HepG2 (cell line): ENCODE measurements around the gene RNF10. TPM values are rescaled to one million over a fixed set of nuclear protein-coding genes. Genes with fewer than 3 reads are reported as not detected.
A peak's percentile ranks its signal among the peaks of the same experiment; 100 is the strongest.

Source experiments
- CBX5 ChIP-seq: sonication (generic); formaldehyde crosslinking; IDR thresholded peaks from 2 replicates; pipeline ENCODE4 v1.4.0; 2020; ENCODE audit warnings: missing genetic modification reagents, borderline replicate concordance
- ERF ChIP-seq: IDR thresholded peaks from 2 replicates; pipeline ENCODE4 v1.6.1; 2018; ENCODE audit warnings: missing biosample characterization, missing genetic modification reagents
- FOXP1 ChIP-seq, 2 experiments: fragments of 450-650 bp in 1 of 2; IDR thresholded peaks; 2 replicates each; pipeline ENCODE4 v1.6.1; 2017 to 2018; ENCODE audit warnings: antibody characterized with exemption in 1 of 2
- HMGXB4 ChIP-seq, 2 experiments: sonication (generic) in 1 of 2; formaldehyde crosslinking in 1 of 2; IDR thresholded peaks; 2 replicates each; pipeline versions ENCODE4 v1.4.0 to v1.6.1; 2018 to 2020; ENCODE audit warnings: missing genetic modification reagents in 2 of 2, borderline replicate concordance in 1 of 2, low read depth in 1 of 2, mild to moderate bottlenecking in 1 of 2, missing biosample characterization in 1 of 2
- NCOR1 ChIP-seq: fragments of 200-600 bp; sonication (generic); IDR thresholded peaks from 2 replicates; pipeline ENCODE4 v1.7.0; 2017; ENCODE audit warnings: antibody characterized with exemption, low read length, borderline replicate concordance
- NFATC3 ChIP-seq: sonication (generic); formaldehyde crosslinking; IDR thresholded peaks from 2 replicates; pipeline ENCODE4 v1.5.1; 2020; ENCODE audit warnings: mild to moderate bottlenecking, missing genetic modification reagents
- PLSCR1 ChIP-seq: sonication (generic); formaldehyde crosslinking; IDR thresholded peaks from 2 replicates; pipeline ENCODE4 v1.5.0; 2020; ENCODE audit warnings: missing genetic modification reagents, mild to moderate bottlenecking, borderline replicate concordance
- SIN3A ChIP-seq: IDR thresholded peaks from 2 replicates; pipeline ENCODE4 v1.6.1; 2011; ENCODE audit warnings: low read depth, mild to moderate bottlenecking, control low read depth, low read length, borderline replicate concordance
- TFAP4 ChIP-seq: sonication (generic); IDR thresholded peaks from 2 replicates; pipeline ENCODE4 v1.6.1; 2016; ENCODE audit warnings: low read depth, borderline replicate concordance
- THAP8 ChIP-seq: sonication (generic); formaldehyde crosslinking; IDR thresholded peaks from 2 replicates; pipeline ENCODE4 v1.5.1; 2020; ENCODE audit warnings: missing genetic modification reagents, mild to moderate bottlenecking, borderline replicate concordance
- ZBTB21 ChIP-seq: sonication (generic); formaldehyde crosslinking; IDR thresholded peaks from 2 replicates; pipeline ENCODE4 v1.4.0; 2020; ENCODE audit warnings: missing genetic modification reagents
- ZBTB4 ChIP-seq: sonication (generic); formaldehyde crosslinking; IDR thresholded peaks from 2 replicates; pipeline ENCODE4 v1.4.0; 2020; ENCODE audit warnings: missing genetic modification reagents, mild to moderate bottlenecking, borderline replicate concordance
- ZNF124 ChIP-seq: sonication (generic); formaldehyde crosslinking; IDR thresholded peaks from 2 replicates; pipeline ENCODE4 v1.4.0; 2020; ENCODE audit warnings: missing genetic modification reagents
- ZNF17 ChIP-seq: sonication (generic); formaldehyde crosslinking; IDR thresholded peaks from 2 replicates; pipeline ENCODE4 v1.5.0; 2020; ENCODE audit warnings: mild to moderate bottlenecking, missing genetic modification reagents
- ZNF337 ChIP-seq: sonication (generic); formaldehyde crosslinking; IDR thresholded peaks from 2 replicates; pipeline ENCODE4 v1.5.1; 2020; ENCODE audit warnings: missing genetic modification reagents, low read depth, mild to moderate bottlenecking, borderline replicate concordance
- ZNF546 ChIP-seq: sonication (generic); formaldehyde crosslinking; conservative IDR thresholded peaks from 2 replicates; pipeline ENCODE4 v1.8.1; 2023; ENCODE audit warnings: mild to moderate bottlenecking, missing genetic modification reagents
- ZNF569 ChIP-seq: sonication (generic); formaldehyde crosslinking; IDR thresholded peaks from 2 replicates; pipeline ENCODE4 v1.5.0; 2020; ENCODE audit warnings: mild to moderate bottlenecking, missing genetic modification reagents, moderate library complexity, borderline replicate concordance
- ZNF75D ChIP-seq: sonication (generic); formaldehyde crosslinking; IDR thresholded peaks from 2 replicates; pipeline ENCODE4 v1.8.1; 2023; ENCODE audit warnings: missing genetic modification reagents, mild to moderate bottlenecking, borderline replicate concordance
- ZNF788 ChIP-seq: sonication (generic); formaldehyde crosslinking; IDR thresholded peaks from 2 replicates; pipeline ENCODE4 v1.5.0; 2020; ENCODE audit warnings: mild to moderate bottlenecking, missing genetic modification reagents, borderline replicate concordance
- ZNF891 ChIP-seq: sonication (generic); formaldehyde crosslinking; IDR thresholded peaks from 2 replicates; pipeline ENCODE4 v1.5.0; 2020; ENCODE audit warnings: mild to moderate bottlenecking, missing genetic modification reagents
- polyA plus RNA-seq, 8 experiments: library from polyadenylated mRNA; depleted of rRNA in 3 of 8; stranded (reverse) in 7 of 8; unstranded in 1 of 8; fragments of >200 nt; fragmentation: Illumina TruSeq in 4 of 8; extraction: Trizol in 4 of 8; gene quantifications; 2 replicates each; pipeline versions ENCODE4 v1.2.1 to v1.2.3, GENCODE V29; 2011 to 2016; ENCODE audit warnings: low read depth in 4 of 8, missing spikeins in 1 of 8, mixed read lengths in 1 of 8; ENCODE audit not compliant: insufficient read depth in 1 of 8
- total RNA-seq, 5 experiments: library from RNA; depleted of rRNA; stranded (reverse); fragments of >200 nt; fragmentation: Illumina TruSeq; extraction: Trizol; gene quantifications; 2 replicates each; pipeline ENCODE4 v1.2.3, GENCODE V29; 2016; ENCODE audit warnings: low read depth in 1 of 5

Gene RNF10
- total and polyA plus RNA-seq, 2 of the 13 experiments (the other 11 are each of a cell fraction or from before 2014, with no cell fraction given) = 62.5 to 88.0 TPM

DNA sequence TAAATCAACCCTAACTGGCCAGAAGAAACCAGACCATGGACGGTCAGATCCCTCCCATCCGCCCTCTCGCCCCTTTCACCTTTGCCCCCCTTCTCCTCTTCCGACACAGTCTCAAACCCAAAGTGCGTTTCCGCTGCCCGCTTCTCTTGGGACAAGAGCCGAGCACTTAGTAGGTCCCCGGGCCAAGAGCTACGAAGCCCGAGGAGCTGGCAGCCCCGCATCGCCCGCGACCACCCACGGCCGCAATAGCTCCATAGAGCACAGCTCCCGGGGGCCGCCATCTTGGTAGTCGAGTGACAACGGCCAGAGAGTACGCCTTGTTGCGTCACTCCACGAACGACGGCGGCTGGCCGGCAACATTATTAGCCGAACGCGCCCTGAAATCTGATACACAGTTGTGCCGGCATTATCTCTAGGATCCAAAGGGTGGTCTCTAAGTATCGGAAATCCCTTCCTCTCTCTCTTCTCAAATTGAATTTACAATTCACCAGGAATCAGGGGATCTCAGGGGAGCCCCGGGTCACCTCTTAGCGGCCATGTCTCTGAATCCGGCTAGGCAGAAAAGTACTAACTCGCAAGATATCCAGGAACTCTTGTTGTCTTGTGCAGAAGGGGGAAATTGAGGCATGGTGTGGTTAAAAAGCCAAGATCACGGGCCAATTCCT is 5.2 kb upstream of the RNF10 start, which contains the start of gene COQ5 (continued):
- TF ChIP-seq ZNF788 (CRISPR knock-in tag) = 0 out of 2 replicates have a peak, but pooled peaks have one; percentile 68
- TF ChIP-seq ZNF891 (CRISPR knock-in tag) = 0 out of 2 replicates have a peak, but pooled peaks have one; percentile 43
- TF ChIP-seq CBX5 (CRISPR knock-in tag) = no peak
- TF ChIP-seq ZNF75D (CRISPR knock-in tag) = no peak
- TF ChIP-seq ZBTB21 (CRISPR knock-in tag) = peak; percentile 87; the same call in 1 of the 2 replicates
- no peak for TF ChIP-seq ZNF546 (CRISPR knock-in tag)
- peak; percentile 24; the same call in 1 of the 2 replicates for TF ChIP-seq NCOR1
- TF ChIP-seq THAP8 (CRISPR knock-in tag) = no peak
- 0 out of 2 replicates have a peak, but pooled peaks have one; percentile 58 for TF ChIP-seq ZNF124
- 0 out of 2 replicates have a peak, but pooled peaks have one; percentile 6 for TF ChIP-seq NFATC3 (CRISPR knock-in tag)
- TF ChIP-seq SIN3A = peak; percentile 79
- TF ChIP-seq ERF = peak; percentile 49; the same call in 1 of the 2 replicates
- TF ChIP-seq ZNF337 (CRISPR knock-in tag) = no peak
- TF ChIP-seq ZNF17 (CRISPR knock-in tag) = no peak
- no peak for TF ChIP-seq TFAP4
- TF ChIP-seq PLSCR1 (CRISPR knock-in tag) = no peak
- TF ChIP-seq FOXP1 (IDR thresholded peaks at IDR 0.05) = no peak
- no peak for TF ChIP-seq FOXP1 (CRISPR knock-in tag; IDR thresholded peaks at IDR 0.05)
- peak; percentile 77 to 89; a peak in 3 of 4 replicates for TF ChIP-seq HMGXB4 (CRISPR knock-in tag; IDR thresholded peaks at IDR 0.05; ENCODE audit: borderline replicate concordance in 1 of 2, low read depth in 1 of 2)
- no peak for TF ChIP-seq ZNF569
- TF ChIP-seq ZBTB4 = no peak
